ENCODE data around the gene VASH2.

The VASH2 gene

DNA sequence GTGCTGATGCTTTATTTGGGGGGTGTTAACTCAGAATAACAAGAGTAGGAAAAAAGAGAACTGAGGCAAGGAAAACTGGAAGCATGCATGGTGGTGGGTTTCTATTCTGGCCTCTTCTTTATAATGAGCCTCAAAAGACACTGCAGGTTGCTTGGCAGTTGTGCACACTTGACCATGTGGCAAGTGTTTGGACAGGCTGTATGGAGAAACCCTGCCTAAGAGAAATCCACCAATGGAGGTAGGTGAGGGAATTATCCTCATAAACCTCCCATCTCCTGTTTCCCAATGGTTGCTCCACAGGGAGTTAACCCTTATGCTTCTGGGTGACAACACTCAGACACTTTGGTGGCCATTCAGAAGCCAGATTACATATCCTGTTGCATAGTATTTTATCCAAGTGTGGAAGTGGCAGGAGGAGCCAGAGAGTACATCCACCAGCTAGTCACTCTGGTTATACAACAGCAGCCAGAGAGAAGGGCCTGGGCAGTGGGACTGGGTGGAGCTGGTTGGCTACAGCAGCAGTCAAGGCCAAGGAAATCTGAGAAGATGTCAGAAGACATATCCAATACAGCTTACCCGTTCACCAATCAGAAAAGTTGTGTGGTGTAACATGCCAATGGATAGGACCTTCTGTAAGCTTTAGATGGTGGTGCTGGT, 16.4 kb upstream of the VASH2 start:
- DNase-seq, result no peak

DNA sequence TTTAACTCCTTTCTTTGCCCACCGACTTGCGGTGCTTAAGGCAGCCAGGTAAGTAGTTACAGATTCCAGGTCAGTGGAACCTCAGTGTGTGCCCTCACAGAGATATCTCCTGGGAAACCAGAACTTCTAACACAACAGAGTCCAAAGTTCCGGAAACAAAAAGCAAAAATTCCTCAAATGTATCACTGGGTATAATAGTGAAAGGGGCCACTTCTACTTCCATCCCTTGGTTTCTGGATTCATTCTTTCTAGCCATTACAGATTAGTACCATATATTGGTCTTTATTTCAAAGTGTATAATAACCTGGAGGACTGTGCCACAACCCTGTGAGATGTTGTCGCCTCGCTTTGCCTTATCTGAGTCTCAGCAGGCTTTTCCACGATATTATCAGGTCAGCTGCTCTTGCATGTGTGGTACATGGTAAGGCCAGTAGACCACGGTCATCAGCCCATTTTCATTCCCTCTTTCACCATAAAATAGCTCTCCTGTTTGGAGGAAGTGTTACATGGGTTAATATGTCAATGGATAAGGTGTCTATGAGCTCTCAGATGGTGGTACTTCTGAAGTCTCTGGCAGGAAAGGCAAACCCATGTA, 14.9 kb upstream of the VASH2 start:
- no peak for DNase-seq

DNA sequence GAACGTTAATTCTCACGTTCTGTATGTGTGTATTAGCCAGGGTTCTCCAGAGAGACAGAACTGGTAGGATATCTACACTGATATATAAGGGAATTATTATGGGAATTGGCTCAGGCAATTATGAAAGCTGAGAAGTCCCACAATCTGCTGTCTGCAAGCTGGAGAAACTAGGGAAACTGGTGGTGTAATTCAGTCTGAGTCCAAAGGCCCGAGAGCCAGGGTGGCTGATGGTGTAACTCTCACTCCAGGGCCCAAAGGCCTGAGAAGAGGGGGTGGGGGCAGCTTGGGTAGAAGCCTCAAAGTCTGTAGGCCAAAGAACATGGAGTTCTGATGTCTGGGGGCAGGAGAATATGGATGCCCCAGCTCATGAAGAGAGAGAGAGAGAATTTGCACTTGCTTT, 13.3 kb upstream of the VASH2 start:
- no peak for DNase-seq

DNA sequence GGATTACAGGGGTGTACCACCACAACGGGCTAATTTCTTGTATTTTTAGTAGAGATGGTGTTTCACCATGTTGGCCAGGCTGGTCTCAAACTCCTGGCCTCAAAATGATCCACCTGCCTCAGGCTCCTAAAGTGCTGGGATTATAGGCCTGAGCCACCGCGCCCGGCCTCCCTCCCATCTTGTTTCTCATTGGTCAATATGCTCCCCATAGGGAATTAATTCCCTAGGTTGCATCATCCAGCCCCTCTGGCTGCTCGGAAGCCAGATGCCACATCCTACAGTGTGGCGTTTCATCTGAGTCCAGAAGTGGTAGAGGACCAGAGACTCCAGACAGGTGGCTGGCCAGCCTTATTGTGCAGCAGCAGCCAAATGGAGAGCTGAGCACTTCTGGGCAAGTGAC, 11.5 kb upstream of the VASH2 start:
- DNase-seq, result no peak

DNA sequence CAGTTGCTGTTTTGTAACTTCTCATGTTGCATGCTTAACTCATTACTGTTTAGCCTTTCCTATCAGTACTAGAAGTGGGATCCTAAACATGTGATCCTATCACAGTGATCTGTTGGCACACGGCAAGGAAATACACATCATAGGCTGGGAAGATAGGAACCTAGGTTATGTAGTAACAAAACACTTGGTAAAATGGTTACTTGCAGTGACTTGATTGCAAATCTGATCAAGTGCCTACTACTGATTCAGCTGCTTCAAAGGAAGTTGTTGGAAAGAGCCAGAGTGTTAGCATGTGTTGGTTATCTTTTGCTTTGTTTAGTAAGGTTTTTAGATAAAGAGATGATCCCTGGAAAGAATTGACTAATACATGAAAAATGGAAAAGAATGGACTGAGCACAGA, 8.9 kb upstream of the VASH2 start:
- no peak for DNase-seq

DNA sequence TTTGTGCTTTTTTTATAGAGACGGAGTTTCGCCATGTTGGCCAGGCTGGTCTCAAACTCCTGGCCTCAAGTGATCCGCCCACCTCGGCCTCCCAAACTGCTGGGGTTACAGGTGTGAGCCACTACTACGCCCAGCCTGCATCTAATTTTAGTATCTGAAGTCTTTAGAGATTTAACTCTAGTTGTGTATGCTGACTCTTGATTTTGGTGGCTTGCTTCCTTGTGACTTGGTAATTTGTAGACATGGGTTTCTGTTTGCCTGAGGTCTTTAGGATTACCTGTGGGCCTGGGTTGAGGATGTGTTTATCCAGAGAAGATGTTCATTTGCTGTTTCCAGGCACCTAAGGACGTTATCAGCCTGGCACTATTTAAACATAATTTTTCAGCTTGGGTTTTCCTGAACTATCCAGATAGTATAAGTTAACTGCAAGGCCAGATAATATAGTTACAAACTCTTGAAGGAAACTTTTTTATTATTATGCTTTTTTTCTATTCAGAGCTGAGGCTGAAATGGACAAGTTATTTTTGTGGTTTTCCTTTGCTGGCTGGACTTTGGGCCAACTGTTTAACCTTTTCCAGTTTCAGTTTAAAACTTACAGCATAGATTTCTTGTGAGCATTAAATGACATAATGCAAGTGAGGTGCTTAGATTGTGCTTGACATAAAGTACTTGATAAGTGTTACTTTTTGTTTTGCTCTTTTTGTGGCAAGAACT, 7.5 kb upstream of the VASH2 start:
- DNase-seq, result no peak

DNA sequence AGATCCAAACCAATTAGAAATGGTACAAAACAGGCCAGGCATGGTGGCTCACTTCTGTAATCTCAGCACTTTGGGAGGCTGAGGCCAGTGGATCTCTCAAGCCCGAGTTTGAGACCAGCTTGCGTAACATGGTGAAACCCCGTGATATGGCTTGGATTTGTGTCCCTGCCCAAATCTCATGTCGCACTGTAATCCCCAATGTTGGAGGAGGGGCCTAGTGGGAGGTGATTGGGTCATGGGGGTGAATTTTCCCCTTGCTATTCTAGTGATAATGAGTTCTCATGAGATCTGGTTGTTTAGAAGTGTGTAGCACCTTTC, 7.0 kb upstream of the VASH2 start:
- DNase-seq, result no peak

DNA sequence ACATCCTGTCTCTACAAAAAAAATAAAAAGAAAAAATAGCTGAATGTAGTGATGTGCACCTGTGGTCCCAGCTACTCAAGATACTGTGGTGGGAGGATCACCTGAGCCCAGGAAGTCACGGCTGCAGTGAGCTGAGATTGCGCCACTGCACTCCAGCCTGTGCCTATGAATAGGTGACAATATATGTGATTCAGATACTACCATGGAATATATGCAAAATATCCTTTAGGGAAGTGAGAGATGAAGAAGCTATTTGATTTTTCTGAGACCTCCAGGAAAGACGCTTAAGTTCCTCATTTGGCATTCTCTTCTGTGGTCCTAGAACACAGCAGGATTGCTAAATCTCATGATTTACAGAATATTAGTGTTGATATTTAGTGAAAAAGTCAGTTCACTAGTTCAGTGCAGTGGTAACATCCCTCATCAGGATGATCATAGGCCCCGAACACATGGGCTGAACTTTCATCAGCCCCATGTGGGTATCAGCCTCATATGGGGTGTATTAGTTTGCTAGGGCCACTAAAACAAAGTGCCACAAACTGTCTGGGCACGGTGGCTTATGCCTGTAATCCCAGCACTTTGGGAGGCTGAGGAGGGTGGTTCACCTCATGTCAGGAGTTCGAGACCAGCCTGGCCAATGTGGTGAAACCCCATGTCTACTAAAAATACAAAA, 6.0 kb upstream of the VASH2 start:
- DNase-seq, result no peak

DNA sequence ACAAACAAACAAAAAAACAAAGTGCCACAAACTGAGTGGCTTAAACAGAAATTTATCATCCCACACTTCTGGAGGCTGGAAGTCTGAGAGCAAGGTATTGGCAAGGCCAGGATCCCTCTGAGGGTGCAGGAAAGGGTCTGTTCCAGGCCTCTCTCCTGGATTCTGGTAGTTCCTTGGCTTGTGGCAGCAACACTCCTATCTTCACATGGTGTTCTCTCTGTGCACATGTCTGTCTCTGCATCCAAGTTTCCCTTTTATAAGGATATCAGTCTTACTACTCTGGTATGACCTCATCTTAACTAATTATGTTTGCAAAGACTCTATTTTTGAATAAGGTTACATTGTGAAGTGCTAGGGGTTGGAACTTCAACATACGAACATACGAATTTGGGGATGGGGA, 5.3 kb upstream of the VASH2 start:
- no peak for DNase-seq

DNA sequence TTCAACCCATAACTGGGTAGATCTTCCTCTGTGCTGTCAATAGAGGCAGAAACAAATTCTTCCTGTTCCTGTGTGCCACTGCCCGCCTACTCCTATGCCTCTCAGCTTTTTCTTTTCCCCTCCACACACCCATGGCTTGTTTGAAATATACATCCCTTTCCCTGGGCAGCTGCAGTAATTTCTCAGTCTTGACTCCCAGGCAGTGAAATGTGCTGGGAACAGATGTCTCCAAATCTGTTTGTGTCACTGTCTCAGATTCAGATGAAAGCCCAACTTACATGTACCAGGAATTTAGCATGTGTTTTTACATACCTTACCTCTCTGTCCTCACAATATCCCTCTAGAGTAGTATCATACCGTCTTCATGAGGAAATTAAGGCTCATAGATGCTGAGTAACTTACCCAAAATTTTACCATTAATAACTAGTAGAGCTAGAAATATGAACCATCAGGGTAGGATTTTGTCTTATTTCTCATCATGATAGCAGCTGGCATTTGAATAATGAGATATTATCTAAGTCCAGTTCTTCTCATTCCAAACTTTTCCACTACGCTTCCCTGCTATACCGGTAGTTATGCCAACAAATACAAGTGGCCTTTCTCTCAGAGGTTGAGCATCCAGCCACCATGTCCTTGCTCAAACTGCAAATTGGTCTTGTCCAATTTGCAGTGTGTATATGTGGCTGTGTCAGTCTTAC, 4.7 kb upstream of the VASH2 start:
- no peak for DNase-seq

DNA sequence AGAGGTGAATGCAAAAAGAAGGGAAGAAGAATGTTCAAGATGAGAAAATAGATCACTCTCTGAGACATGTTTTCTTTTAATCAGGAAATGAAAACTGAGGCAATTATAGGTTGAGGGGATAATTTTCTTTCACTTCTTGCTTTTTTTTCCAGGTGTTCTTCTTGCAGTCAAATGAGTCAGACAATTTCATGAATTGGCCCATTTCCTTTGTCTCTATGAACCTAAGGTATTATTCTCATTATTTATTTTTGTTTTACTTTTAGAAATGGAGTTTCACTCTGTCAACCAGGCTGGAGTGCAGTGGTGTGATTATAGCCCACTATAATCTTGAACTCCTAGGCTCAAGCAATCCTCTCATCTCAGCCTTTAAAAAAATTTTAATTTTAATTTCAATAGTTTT, 3.5 kb upstream of the VASH2 start:
- no peak for DNase-seq

DNA sequence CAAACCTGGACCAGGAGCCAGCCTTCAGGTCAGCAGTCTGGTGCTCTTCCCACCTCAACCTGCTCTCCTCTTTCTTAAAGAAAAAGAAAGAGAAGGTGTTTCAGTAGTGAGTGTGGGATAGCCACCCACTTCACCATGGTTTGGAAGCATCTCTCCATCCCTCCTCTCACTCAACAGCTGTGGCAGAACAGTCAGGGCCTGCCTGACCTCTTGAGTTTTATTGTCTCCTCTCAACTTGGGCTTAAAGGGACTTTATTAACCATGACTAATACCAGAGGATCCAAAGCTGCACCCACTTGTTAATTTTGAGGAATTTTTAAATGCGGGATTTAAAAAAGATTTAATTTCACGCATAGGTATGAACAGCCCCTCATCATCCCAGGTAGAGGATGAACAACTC, 570 bp upstream of the VASH2 start:
- DNase-seq, result no peak

DNA sequence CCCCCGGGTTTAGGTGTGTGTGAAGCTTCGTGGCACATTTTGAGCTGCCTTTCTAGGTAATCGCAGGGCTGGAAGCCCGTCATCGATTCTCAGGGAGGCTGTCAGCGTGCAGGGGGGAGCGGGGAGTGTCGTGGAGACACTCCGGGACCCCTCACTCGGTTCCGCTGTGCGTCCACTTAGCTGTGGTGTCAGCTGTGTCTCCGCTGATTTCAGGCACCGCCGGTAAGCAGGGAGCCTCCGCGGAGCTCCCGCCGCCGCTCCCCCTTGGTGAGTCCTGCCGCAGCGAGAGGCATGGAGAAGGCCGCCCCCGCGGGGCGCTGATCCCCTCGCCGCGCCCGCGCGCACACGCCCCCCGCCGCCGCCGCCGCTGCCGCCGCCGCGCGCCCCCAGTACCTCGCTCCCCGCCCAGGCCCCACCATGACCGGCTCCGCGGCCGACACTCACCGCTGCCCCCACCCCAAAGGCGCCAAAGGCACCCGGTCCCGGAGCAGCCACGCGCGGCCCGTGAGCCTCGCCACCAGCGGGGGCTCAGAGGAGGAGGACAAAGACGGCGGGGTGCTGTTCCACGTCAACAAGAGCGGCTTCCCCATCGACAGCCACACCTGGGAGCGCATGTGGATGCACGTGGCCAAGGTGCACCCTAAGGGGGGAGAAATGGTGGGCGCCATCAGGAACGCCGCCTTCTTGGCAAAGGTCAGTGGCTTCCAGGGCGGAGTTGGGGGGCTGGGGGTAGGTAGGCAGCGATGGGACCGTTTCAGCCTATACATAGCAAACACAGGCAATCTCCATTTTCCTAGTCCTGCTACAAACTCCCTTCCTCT, 995 bp downstream of the VASH2 start:
- DNase-seq, result no peak

DNA sequence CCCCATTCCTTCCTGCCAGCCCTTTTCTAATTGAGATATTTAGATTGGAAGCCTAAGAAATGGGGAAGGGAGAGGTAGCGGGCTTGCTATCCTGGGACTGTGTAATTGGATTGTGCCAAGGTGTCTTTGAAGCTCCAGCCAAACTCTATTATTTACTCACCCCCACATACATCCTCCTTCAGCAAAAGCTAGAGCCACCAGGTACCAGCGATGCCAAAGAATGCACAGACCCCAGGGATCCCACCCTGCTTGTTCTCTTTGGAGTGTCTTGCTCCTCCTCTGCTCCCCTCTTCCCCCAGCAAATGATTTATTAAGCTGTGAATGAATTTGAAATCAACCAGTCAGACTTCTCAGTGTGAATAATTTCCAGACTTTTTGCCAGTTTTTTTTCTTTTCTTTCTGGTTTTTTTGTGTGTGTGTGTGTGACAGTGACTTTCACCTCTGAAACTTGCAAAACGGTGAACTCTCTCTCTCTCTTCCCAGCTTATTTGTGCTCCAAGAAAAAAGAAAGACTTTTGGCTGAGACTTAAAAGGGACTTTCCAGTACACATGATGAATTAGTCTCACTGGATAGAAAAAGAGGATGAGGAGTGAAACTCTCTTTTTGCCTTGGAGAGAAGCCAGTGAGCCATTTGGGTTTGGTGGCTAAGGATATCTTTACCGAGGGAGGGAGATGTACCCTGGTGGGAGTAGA, 1.8 kb downstream of the VASH2 start:
- no peak for DNase-seq

DNA sequence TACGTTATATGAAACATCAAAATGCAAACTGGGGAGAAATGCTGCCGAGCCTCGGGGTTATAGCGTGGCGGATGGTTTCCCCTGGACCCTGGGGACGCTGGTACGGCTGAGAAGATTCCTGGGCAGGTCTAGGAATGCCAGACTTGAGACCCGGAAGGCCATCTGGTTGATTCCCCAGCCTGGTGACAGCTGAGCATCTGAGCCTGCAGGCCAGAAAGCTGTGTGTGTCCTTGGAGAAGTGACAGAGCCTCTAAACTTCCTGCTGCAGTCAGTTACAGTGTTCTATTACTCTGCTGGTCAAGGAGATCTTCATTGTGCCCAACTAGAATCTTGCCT, 2.3 kb downstream of the VASH2 start:
- DNase-seq, result no peak

DNA sequence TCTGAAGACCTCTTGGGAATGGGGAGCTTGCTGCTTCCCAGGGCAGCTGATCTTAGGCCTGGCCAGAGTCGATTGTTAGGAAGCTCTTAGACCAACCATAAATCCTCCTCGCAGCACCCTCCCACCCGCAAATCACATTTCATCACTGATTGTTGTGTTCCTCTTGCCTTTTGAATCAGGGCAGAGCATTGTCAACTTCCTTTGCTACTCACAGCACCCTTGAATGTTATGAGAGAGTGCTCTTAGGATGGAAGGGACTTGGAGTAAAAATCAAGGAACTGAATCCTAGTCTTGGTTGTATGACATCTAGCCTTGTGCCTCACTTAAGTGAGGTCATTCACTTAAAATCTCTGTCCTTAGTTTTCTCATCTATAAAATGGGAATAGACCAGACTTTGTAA, 3.0 kb downstream of the VASH2 start:
- no peak for DNase-seq

DNA sequence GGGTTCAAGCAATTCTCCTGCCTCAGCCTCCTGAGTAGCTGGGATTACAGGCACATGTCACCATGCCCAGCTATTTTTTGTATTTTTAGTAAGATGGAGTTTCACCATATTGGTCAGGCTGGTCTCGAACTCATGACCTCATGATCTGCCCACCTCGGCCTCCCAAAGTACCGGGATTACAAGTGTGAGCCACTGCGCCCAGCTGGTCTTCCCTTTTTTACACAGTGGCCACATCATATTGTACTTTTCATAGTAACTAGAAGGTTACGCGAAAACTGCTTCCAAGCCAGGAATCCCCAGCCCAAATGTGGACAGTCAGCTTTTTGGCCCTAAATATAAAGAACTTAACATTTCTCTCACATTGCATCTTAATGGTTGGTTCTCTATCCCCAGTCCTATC, 4.2 kb downstream of the VASH2 start:
- DNase-seq, result no peak

DNA sequence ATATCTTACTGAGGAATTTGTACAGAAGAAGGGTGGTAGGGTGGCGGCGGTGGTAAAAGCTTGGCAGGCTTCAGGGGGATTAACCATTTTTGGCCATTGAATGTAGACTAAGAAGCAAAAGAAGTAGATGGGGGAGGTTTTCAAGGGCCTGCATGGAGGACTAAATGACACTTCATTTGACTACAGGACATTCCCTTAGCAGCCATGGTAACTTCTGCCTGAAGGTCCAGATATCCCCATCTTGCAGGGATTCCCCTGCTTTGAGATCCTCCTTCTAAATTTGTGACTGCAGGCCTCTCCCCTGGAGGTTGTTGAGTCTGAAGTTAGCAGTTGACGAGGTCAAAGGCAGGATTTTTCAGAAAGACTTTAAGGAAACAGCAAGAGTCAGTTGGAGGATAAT, 4.8 kb downstream of the VASH2 start:
- DNase-seq, result no peak

DNA sequence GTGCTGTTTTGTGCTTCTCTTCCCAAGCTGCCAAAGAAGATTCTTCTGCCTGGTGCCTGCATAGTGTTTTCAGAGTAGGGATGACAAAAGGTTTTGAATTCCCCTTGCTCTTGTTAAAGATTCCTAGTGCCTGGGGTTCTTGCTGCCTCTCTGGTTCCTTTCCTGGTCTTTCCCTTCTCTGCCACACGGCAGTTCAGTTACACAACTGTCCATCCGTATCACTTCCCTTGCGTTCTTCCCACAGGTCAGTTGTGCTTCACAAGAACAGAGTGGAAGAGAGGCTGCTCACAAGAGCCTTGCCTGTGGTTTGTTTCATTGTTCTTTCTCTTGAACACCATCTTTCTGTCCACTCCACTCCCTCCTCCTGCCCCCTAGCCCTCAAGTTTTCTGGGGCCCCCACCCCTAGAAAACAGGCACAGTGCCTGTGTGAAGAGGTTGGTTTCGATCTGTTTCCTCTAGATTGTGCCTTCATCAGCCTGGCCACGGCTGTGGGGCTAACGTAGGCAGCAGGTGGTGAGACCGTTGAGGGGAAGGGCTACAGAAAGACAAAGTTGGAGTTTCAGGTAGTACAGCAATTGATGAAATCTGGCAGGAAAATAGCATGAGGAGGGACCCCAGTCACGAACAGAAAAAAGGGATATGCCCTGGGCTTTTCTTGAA, 5.8 kb downstream of the VASH2 start:
- DNase-seq, result no peak

DNA sequence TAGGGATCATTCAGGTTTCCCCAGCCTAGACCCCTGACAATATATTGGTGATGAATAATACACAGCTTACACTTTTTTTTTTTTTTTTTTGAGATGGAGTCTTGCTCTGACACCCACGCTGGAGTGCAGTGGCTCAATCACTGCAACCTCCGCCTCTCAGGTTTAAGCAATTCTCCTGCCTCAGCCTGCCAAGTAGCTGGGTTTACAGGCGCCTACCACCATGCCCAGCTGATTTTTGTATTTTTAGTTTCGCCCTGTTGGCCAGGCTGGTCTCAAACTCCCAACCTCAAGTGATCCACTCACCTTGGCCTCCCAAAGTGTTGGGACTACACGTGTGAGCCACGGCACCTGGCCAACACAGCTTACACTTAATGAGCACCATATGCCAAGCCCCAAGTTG, 7.2 kb downstream of the VASH2 start:
- DNase-seq, result no peak

DNA sequence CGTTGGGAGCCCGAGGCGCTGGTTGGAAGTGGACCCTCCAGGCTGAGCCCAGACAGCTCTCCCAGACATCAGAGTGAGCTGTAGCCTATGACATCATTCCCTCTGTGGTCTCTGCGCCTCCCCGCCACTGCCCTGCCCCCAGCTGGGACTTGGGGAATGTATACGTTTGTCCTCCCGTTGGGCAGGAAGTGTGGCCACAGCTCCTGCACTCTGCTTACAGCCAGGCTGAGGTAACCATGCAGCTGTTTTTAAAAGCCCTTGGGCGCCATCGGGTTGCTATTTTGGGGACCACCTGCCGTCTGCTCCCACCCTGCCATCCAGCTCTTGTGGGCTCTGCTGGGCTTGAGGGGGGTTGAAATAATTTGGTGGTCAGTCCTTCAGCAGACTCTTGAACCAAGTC, 7.8 kb downstream of the VASH2 start:
- no peak for DNase-seq
